T-helper 1 cell (primary cell): ENCODE results near the gene MYO15A.
"Not testable (repeated sequence)": the region's sequence is repeated elsewhere in the genome, so short reads cannot be mapped to it uniquely, and the experiment has no call there.

ENCODE experiments used
- DNase-seq, 5 donors: peaks; one replicate each; pipeline ENCODE4 v3.0.0-alpha.2; 2012 to 2020

MYO15A gene

DNA sequence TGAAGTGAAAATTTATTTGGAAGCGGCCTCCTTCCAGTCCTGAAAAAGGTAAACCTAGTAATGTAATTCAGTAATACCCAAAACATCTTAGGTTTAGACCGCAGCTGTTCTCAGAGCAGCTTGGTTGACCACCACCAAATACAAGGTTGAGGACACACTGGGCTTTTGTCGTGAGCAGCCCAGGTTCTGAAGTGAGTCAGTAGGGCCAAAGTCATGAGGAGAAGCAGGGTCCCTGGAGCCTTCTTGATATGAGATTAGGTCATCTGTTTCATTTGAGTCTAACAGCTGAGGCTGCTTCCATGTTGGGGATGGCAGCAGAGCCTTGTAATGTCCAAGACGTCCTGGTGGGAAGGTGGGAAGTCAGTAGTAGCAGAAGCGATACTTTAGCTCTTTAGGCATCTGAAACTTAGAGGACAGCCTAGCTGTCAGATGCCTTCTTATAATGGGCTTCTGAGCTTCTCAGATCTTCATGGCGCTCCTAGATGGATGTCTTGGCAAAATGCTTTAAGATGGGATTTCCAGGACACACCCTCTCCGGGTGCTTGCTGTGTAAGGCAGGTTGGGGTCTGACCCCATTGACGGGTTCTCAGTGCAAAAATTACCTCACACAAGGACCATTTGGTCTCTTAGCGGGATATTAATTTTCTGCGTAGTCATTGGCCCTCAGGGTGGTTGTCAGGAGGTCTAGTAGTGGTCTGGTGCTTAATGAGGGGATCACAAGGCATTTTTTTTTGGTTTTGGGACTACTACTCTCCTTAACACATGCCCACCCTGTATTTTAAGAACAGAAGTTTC is 77.5 kb downstream of the MYO15A start:
- DNase-seq = no peak

DNA sequence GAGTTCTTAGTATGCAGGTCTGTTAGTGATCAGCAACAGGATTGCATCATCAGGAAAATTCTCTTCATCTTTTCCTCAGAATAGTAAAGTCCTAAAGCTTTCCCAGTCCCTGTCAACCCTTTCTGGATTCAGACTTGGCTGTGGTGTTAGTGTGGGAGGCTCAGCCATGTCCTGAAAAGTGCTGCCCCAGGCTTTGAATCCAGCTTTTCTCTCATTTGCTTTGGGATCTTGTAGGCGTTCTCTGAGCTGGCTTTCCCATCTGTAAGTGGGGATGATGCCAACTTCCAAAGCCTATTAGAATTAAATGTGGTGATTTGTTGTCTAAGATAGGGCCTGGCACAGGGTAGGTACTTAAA is 78.0 kb downstream of the MYO15A start:
- DNase-seq = no peak

DNA sequence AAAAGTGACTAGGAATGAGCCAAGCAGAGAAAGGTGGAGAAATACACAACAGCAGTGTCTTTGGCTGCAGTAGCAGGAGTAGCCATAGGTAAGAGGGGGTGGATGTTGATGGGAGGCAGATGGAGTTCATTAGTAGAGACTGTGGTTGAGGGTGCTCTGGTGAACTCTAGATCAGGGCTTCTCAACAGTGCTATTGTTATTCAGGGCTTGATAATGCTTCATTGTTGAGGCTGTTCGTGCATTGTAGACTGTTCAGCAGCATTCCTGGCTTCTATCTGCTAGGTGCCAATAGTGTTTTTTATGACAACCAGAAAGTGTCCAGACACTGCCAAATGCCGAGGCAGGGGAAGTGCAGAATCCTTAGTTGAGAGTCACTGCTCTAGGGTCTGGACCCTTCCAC is 78.7 kb downstream of the MYO15A start:
- no peak for DNase-seq

DNA sequence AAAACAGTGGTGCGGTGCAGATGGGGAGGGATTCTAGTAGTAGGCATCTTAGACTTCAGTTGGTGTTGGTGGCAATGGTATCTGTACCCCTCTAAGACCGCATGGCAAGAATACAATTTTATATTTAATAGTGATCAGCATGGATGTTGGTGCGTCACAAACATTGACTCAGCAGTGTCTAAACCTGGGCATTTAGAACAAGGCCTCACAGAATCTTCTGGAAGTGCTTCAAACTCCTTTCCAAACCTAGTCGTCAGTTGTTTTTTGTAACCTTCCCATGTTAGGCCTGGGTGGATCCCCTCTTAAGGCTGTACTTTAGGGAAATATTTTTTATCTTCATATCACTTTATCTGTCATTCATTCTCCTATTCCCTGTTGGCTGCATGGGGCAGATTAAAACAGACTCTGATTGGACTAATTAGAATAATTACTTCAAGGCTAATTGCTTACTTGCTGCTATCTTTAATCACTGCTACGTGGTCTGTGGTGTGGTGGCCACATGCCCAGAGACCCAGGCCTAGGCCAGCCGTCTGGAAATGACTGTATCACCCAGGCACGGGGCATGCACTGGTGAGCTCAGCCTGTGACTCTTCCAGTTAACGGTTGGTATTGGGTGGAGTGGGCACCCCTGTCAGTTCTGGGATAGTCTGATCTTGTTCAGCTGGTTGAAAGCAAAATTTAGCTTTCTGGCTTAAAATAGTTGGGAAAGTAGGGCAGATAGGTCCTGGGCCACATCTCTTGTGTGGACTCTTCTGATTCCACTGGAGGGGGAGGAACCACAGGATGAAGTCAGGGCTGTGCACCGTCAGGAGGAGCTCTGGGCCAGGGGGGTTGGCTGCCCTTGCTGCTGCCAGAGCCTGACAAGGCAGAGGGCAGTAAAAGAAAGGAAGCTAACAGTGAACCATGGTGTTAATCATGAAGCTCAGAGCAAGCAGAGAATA is 79.5 kb downstream of the MYO15A start:
- DNase-seq = peak in 1 of 5 donors; percentile 33

DNA sequence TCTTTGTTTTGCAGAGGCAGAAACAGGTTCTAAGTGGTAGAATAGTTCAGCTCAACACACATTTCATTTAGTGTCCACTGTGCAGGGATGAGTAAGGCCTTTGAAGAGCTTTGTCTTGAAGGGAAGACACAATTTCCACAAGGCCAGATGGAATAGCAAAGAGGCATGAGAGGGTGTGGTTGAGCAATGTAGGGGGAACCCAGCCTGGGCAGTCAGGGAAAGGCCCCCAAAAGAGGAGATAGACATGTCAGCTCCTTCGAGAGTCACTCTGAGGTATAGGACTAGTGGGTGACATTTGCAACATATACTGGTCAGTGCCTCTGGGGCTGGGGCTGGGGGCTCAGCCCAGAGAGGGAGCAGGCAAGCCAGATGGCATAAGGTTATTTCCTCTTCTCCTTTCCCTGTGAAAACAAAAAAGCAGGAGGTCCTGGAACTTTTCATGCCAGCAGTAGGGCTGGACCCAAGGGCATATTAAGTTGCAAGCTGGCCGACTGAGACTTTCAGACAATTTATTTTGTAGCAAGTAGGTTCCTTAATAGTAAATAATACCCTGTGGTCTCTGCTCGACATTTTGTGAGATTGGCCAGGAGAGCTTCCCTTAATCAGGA is 82.2 kb downstream of the MYO15A start:
- DNase-seq = no peak

DNA sequence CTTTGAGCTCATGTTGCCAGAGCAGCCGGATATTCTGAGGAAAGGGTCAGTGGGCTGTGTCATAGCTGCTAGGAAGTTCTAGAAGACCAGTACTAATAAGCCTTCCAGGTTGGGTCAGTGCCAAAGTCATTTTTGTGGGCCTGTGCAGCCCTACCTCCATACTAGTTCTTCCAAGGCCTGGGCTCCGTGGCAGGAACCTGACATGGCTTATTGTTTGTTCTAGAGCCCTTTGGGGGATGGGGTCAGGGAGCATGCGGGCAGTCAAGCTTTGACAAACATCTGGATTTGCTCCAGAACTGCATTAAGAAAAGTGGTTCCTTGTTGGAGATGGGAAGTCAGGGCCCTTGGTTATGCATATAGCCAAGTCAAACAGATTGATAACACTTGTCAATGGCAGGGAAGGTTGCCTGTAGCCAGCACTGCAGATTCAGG is 82.7 kb downstream of the MYO15A start:
- DNase-seq = no peak

DNA sequence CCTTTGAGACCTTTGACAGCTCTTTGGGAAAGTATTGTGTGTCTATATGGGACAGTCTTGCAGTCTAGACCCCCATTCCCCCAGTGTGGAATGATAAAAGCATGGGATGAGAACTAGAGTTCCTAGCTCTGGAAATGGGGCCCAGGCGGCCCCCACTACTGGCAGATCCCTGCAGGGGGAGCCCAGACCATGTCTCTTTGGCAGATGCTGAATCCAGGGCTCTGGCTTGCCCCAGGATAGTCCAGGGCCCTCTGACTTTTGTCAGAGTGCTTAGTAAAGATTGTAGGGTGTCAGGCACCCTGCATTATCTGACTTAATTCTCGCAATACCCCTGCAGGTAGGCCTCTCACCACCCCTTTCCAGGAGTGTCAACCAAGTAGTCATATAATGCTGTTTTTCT is 83.4 kb downstream of the MYO15A start:
- no peak for DNase-seq

DNA sequence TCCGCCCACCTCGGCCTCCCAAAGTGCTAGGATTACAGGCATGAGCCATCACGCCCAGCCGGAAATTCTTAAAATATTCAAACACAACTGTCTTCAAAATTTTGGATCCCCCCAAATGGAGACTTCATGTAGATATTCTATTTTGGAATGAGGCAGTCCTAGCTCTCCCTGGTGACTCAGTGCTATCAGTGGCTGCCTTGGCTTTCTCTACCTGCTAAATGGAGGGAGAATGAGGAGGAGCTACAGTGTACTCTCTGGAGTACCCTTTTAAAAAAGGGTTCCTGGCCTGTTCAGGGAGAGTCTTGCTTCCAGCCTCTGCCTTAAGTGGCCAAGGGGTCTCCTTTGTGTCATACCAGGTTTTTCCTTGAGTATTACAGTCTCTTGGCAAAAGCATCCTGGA is 85.8 kb downstream of the MYO15A start:
- DNase-seq = no peak

DNA sequence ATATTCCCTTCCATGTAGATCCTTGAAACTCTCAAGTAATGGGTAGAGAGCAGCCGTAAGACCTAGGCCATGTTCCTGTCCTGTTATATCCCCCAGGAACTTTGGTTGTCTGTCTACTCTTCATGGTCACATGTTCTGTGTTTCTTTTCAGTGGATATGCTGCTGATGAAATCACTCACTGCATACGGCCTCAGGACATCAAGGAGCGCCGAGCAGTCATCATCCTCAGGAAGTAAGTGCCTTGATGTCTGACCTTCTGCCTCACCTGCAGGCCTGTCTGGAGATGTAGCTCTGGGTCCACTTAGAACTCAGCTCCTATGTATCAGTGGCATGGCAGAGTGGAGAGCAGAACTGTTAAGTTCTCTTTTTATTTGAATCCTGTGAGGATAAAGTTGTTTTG is 86.2 kb downstream of the MYO15A start:
- no peak for DNase-seq

DNA sequence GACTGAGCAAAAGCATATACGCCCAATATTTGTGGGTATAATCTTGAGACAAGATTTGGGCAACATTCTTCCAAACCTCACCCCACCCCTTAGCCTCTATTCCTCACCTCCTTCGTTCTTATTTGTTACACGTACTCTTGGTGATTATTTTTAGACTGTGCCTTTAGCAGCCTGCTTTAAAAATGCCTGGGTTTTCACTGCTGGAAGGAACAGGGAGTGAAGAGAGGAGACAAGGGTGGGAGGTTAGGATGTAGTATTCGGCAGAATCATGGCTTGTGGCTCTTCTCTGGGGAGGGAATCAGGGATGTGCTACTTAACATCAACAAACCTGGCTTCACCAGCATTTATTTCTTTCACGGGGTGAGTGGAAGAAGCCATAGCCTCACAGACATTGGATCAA is 86.7 kb downstream of the MYO15A start:
- no peak for DNase-seq

DNA sequence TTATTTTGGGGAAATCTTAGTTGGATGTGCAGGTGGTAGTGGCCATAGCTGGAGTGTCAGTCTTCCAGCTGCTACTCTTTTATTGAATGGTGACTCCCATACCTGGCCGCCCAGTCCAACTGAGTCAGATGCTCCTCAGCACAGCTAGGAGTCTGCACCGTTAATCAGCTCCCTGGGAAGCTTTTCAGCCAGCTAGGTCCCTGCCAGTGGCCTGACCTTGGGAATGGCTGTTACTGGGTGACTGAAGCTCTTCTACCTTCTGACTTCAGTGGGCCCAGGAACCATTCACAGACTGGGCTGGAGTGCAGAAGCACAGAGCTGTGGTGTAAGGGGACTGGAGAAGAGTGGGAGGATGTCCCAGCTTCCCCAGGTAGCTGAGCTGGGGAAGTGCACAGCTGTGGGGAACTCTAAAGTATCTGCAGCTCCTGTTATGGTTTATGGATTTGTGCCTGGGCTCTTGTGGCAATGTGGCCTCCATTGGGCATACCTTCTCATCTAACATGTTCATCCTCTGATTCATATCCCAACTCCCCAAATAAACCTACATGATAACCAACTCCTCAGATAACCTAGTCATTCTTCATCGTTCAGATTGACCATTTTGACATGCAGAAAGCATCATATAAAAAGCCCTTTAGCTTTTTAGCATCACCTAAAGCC is 89.1 kb downstream of the MYO15A start:
- no peak for DNase-seq

DNA sequence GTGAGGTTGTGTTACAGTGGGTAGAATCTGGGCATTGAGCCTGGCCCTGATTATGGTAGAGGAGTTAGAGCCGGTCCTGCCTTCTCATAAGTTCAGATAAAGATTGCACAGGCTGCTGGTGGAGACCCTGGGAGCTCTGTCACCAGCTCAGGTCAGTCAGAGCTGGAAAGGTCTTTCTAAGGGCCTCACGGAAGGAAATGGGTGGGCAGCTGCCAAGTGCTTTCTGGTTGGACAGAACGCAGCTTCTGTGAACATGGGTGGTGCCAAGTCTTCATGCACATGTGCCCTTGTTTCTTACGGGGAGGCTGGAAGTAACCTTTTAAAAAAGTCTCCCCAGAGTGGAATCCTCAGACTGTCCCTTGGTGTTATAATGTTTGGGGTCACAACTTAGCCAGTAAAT is 90.0 kb downstream of the MYO15A start:
- DNase-seq = no peak

DNA sequence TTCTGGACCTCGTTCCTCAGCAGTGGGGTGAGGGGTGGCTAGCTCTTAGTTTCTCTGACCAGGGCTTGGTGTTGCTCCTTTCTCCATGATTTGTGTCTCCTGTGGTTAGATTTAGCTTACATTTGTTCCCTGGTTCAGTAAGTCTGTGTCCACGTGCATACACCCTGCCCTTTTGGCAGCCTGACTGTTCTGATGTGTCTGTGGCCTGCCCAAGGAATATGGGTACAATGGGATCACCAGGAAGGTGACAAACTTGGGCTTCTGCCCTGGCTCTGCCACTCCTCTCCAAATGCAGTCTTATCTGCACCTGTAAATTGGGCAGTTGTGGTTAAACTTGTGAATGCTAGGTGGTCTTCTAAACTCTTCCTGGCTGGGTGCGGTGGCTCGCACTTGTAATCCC is 92.6 kb downstream of the MYO15A start:
- DNase-seq = no peak

DNA sequence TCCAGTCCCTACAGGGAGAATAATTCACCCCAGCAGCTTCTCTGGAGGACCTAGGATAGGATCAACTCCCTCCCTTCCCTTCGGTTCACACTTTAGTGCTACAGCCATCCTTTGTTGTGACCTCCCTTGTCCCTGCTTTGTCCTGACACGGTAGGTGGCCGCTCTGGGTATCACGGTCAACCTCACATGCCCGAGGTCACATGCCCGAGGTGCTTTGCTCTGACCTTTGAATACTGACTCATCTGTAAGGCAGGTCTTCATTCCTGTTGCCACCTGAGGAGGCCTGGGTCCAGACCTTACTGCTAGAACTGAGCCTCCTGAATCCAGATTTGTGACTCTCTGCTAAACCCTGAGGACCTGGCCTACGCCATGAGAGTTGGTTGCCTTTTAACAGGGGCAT is 94.8 kb downstream of the MYO15A start:
- no peak for DNase-seq

DNA sequence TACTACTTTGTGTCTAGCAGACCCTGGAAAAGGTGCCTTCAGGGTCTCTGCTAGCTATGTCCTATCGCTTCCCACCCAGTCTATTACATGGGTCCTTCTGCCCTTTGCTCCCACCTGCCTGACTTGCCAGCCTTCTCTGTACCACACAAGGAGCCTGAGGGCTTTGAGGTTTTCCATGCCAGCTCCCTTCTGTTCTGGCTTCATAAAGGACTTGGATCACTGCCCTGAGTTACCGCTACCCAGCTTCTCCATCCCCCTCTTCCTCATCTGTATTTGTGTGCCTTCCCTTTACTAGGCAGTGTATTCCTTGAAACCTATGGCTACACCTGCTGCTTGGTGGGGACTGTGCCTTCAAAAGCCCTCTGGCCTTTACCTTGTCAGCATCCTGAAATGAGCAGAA is 97.3 kb downstream of the MYO15A start:
- no peak for DNase-seq

DNA sequence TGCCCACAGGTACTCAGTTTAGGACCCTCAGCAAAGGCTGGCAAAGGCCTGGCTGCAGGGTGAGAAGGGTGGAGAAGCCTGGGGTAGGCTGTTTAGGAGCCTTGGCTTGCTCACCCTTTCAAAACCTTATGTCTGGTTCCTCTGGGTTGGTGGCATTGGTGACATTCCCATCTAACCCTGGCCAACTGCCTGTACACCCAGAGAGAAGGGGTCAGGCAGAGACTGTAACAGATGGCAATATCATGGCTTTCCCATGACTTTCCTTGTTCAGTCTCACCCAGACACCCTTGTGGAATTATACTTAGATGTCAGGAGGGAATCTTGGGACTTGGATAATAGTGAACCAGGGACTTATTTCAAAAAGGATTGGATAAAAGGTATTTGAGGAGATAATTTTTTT is 98.4 kb downstream of the MYO15A start:
- DNase-seq = no peak

DNA sequence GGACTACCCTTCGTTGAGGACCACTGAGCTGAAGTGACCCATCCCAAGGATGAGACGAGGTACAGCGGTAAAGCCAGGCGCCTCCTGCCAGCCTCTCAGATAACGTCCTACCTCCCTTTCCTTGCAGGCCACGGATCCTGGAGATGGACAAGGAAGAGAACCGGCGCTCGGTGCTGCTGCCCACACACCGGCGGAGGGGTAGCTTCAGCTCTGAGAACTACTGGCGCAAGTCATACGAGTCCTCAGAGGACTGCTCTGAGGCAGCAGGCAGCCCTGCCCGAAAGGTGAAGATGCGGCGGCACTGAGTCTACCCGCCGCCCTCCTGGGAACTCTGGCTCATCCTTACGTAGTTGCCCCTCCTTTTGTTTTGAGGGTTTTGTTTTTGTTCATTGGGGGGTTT is 99.5 kb downstream of the MYO15A start:
- DNase-seq = no peak

DNA sequence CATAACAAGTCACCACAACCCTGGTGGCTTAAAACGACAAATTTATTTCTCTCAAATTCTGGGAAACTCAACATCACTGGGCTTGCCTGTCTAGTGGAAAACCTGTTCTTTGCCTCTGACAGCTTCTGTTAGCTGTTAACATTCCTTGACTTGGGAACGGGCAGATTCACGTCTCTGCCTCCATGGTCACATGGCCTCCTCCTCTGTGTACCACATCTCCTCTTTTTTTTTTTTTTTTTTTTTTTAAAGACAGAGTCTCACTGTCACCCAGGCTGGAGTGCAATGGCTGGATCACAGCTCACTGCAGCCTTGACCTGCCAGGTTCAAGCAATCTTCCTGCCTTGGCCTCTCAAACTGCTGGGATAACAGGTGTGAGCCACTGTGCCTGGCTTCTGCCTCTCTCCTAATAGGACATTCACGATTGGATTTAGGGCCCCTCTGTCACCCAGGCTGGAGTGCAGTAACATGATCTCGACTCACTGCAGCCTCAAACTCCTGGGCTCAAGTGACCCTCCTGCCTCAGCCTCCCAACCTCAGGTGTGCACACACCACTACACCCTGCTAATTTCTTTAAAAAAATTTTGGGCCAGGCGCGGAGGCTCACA is 105.2 kb downstream of the MYO15A start:
- DNase-seq = no peak

DNA sequence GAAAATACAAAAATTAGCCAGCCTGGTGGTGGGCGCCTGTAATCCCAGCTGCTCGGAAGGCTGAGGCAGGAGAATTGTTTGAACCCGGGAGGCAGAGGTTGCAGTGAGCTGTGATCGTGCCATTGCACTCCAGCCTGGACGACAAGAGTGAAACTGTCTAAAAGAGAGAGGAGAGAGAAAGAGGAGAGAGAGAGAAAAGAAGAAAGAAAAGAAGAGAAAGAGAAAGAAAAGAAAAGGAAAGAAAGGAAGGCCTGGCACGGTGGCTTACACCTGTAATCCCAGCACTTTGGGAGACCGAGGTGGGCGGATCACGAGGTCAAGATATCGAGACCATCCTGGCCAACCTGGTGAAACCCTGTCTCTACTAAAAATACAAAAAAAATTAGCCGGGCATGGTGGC is 108.3 kb downstream of the MYO15A start:
- not testable (repeated sequence) for DNase-seq

DNA sequence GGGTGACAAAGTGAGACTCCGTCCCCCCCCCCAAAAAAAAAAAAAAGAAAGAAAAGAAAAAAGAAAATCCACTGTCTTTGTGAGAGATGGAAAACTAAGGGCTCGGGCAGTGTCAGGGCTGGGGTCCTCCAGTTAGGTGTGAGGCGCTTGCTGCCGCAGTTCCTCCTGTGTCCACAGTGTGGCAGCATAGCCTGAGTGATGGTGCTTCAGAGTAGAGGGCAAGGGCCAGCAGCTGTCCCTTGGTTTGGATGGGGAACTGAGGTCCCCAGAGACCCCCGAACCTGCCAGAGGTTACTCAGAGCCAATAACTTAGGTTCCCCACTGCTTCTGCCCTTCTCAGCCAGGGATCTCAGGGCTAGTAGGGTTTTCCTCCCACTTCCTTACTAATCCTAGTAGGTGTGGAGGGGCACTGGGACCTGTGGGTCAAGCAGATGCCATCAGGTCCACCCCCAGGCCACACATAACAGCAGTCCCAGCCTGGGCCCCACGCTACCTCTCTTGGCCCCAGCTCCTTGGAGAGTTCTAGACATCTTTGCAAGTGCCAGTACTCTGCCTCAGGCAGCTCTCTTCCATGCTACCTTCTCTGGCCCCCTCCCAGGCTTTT is 109.0 kb downstream of the MYO15A start:
- peak; percentile 49 to 66 (median 54) for DNase-seq

DNA sequence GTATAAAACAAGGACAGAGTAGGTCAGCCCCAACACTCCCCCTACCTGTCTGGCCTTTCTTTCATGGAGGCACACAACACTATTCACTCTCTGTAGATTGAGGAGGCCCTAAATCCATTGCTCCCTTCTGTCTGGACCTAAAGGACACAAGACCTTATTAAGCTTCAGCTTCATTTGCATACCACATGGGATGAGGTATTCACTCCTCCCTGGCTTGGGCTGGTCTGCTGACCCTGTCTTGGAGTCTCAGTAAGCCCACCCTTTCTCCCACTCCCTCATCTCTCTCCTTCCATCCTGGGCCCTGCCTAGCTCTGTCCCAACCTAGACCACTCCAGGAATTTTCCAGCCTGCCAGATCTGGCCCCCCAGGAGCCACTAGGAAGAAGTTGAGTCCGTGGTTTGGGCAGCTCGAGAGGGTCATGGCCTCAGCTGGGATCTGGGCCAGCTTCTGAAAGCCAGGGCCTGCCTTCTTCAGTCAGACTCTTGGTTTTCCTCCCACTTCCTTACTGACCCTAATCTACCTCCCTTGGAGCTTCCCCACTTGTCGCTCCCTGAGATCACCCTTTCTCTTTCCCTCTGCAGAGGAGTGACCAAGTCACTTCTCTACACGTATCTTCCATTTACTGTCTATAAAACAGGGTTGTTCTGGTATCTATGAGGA is 110.3 kb downstream of the MYO15A start:
- no peak for DNase-seq

DNA sequence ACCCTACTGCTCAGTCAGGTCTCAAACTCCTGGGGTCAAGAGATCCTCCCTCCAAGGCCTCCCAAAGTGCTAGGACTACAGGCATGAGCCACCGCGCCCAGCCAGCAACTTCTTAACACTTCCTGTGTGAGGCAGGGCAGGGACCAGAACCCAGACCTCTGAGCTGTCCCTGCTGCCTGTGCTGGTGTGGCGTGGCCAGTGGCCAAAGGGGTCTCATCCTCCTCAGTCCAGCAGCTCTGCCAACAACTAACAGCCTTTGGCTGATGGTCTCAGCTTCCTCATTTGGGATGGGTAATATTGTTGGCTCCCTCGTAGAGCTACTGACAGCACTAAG is 115.5 kb downstream of the MYO15A start:
- DNase-seq = no peak
